Karpas-422 (cell line): ENCODE measurements around the gene SEBOX. TPM values are rescaled to one million over a fixed set of nuclear protein-coding genes. Genes with fewer than 3 reads are reported as not detected.
A peak's percentile ranks its signal among the peaks of the same experiment; 100 is the strongest.

Experiments
- DNase-seq: peaks from one replicate; pipeline ENCODE4 v3.0.0-alpha.2; 2015
- H2AFZ ChIP-seq: fragments of 200-600 bp; sonication (generic); 2 replicates; pipeline ENCODE4 v1.6.1; 2014; ENCODE audit warnings: antibody characterized with exemption, low read length, mixed read lengths
- H3K27ac ChIP-seq: fragments of 200-600 bp; sonication (generic); 2 replicates; pipeline ENCODE4 v1.5.1; 2014; ENCODE audit warnings: mild to moderate bottlenecking, low read length, moderate library complexity
- H3K27me3 ChIP-seq: fragments of 200-600 bp; sonication (generic); 2 replicates; pipeline ENCODE4 v1.6.1; 2014; ENCODE audit warnings: low read length, mixed read lengths
- H3K36me3 ChIP-seq: fragments of 200-600 bp; sonication (generic); 2 replicates; pipeline ENCODE4 v1.6.1; 2014; ENCODE audit warnings: low read length, mixed read lengths; ENCODE audit not compliant: insufficient read depth
- H3K4me1 ChIP-seq: fragments of 200-600 bp; sonication (generic); 2 replicates; pipeline ENCODE4 v1.6.1; 2014; ENCODE audit warnings: mild to moderate bottlenecking, low read length, mixed read lengths
- H3K4me2 ChIP-seq: fragments of 200-600 bp; sonication (generic); 2 replicates; pipeline ENCODE4 v1.6.1; 2014; ENCODE audit warnings: low read length, low read depth, mild to moderate bottlenecking; ENCODE audit not compliant: poor library complexity, severe bottlenecking
- H3K4me3 ChIP-seq: fragments of 200-600 bp; sonication (generic); 2 replicates; pipeline ENCODE4 v1.5.1; 2014; ENCODE audit warnings: mild to moderate bottlenecking, antibody characterized with exemption, low read length, mixed read lengths
- H3K79me2 ChIP-seq: fragments of 200-600 bp; sonication (generic); 2 replicates; pipeline ENCODE4 v1.6.1; 2014; ENCODE audit warnings: mild to moderate bottlenecking, low read length, mixed read lengths
- H3K9ac ChIP-seq: fragments of 200-600 bp; sonication (generic); 2 replicates; pipeline ENCODE4 v1.6.0; 2014; ENCODE audit warnings: low read length
- H3K9me2 ChIP-seq: fragments of 200-600 bp; sonication (generic), shearing (Covaris generic); replicated peaks from 2 replicates; pipeline ENCODE4 v1.6.0; 2014; ENCODE audit warnings: mild to moderate bottlenecking, low read length, moderate library complexity; ENCODE audit not compliant: insufficient read depth
- H3K9me3 ChIP-seq: fragments of 300-700, 200-600 bp; sonication (generic); 2 replicates; pipeline ENCODE4 v1.6.1; 2014; ENCODE audit warnings: low read length, mixed read lengths
- H4K20me1 ChIP-seq: fragments of 200-600 bp; sonication (generic); 2 replicates; pipeline ENCODE4 v1.6.1; 2014; ENCODE audit warnings: mild to moderate bottlenecking, antibody characterized with exemption, low read length, low read depth; ENCODE audit not compliant: insufficient read depth
- total RNA-seq: library from RNA; depleted of rRNA; stranded (reverse); fragments of >200 nt; shearing (Covaris generic); gene quantifications from 2 replicates; pipeline ENCODE4 v1.2.3, GENCODE V29; 2014; ENCODE audit warnings: low replicate concordance

Gene SEBOX
- total RNA-seq, 1 experiment from 2014 or later: not detected

GRCh38 chr17:28368915-28369683 lies 4.1 kb upstream of the SEBOX start:
- Histone ChIP-seq H3K4me3 (no peak overlapping the region), H3K27ac (no peak overlapping the region), H3K9me3 (no peaks in the 10 kb centered on the region), H3K4me1 (peaks cover 17% of the 10 kb centered on the region), H4K20me1 (peaks cover 14% of the 10 kb centered on the region), H3K9me2 (no peaks in the 10 kb centered on the region), H3K36me3 (no peaks in the 10 kb centered on the region), H3K79me2 (peaks cover 24% of the 10 kb centered on the region), H3K9ac (no peak overlapping the region), H2AFZ (no peak overlapping the region), H3K27me3 (no peaks in the 10 kb centered on the region), H3K4me2 (no peak overlapping the region)
- DNase-seq: no peak

DNA sequence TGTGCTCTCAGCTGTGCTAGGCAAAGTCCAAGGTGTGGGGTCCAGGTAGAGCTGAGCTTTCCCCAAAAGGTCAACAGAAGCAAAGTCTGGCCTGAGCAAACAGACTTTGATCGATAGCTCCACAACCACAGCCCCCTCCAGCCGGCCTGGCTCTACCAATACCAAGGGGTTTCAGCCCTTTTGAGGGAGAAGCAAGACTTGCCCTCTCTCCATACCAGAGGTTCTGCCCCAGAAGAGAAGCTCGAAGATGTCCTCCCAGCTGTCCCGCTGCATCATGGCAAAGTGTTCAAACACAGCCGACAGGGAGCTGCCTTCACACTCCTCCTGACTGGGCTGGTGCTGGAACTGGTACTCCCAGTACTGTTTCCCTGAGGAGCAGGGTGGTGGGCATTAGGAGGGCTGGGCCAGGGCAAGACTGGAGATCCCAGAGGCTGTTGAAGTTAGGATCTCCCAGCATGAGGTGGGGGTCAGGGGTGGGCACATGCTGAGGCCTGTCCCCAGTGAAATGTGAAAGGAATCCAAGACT lies 3.4 kb upstream of the SEBOX start:
- no peak overlapping the region for H3K9ac ChIP-seq
- H4K20me1 ChIP-seq: peaks cover 10% of the 10 kb centered on the region
- no peaks in the 10 kb centered on the region for H3K9me2 ChIP-seq
- no peak overlapping the region for H3K4me3 ChIP-seq
- peaks cover 13% of the 10 kb centered on the region for H3K4me1 ChIP-seq
- H3K4me2 ChIP-seq: no peak overlapping the region
- H3K36me3 ChIP-seq: no peaks in the 10 kb centered on the region; the same call in 1 of the 2 replicates
- no peaks in the 10 kb centered on the region for H3K27me3 ChIP-seq
- peaks cover 17% of the 10 kb centered on the region for H3K79me2 ChIP-seq
- DNase-seq: no peak
- H3K9me3 ChIP-seq: no peaks in the 10 kb centered on the region
- H3K27ac ChIP-seq: no peak overlapping the region
- no peak overlapping the region for H2AFZ ChIP-seq

DNA sequence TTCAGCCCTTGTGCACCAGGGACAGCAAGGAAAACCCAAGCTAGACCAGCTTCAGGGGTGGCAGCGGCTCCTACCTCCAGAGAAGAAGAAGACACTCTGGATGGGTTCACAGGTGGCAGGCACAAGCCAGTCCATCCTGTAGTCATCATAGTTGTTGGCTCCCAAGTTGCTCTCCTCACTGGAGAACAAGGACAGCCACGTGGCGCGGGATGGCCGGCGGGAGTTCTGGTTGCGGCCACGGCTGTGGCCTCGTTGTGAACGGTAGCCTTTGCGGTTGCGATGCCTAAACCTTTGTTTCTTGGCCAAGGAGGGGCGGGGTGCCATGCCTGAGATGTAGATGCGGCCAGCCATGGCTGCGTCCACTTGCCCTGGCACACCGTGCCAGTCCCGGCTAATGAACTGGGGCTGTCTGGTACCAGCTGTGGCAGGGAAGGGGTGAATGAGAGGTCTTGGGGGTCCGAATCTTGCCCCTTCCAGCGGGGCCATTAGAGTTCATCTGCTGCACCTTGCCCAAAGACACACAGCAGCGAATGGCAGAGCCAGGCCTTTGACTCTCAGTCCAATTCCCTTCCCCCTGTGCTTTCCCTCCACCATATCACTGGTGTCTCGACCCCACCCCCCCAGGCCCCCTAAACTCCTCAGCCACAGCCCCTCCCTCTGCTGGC lies 2.8 kb upstream of the SEBOX start:
- H3K79me2 ChIP-seq: peaks cover 11% of the 10 kb centered on the region
- H3K9ac ChIP-seq: no peak overlapping the region
- H3K9me3 ChIP-seq: no peaks in the 10 kb centered on the region
- H3K9me2 ChIP-seq: no peaks in the 10 kb centered on the region
- peaks cover 8% of the 10 kb centered on the region for H3K4me1 ChIP-seq
- no peak overlapping the region for H2AFZ ChIP-seq
- H3K36me3 ChIP-seq: no peaks in the 10 kb centered on the region; the same call in 1 of the 2 replicates
- H3K4me2 ChIP-seq: no peak overlapping the region
- H3K27ac ChIP-seq: no peak overlapping the region
- peaks cover 4% of the 10 kb centered on the region for H4K20me1 ChIP-seq
- DNase-seq: no peak
- H3K4me3 ChIP-seq: no peak overlapping the region
- no peaks in the 10 kb centered on the region for H3K27me3 ChIP-seq

GRCh38 chr17:28366605-28367004 lies 1.6 kb upstream of the SEBOX start:
- Histone ChIP-seq H2AFZ (no peak overlapping the region), H4K20me1 (no peaks in the 10 kb centered on the region), H3K79me2 (no peaks in the 10 kb centered on the region), H3K27me3 (no peaks in the 10 kb centered on the region), H3K27ac (no peak overlapping the region), H3K4me3 (no peak overlapping the region), H3K9me2 (no peaks in the 10 kb centered on the region), H3K9ac (no peak overlapping the region), H3K36me3 (peaks cover 4% of the 10 kb centered on the region), H3K4me2 (no peak overlapping the region), H3K4me1 (peaks cover 8% of the 10 kb centered on the region), H3K9me3 (no peaks in the 10 kb centered on the region)
- peak; percentile 62 for DNase-seq

GRCh38 chr17:28365487-28365886 lies 488 bp upstream of the SEBOX start:
- Histone ChIP-seq H3K9me3 (no peaks in the 10 kb centered on the region), H2AFZ (no peak overlapping the region)

GRCh38 chr17:28363776-28364650 lies 986 bp downstream of the SEBOX start:
- no peaks in the 10 kb centered on the region for H4K20me1 ChIP-seq
- peaks cover 21% of the 10 kb centered on the region for H3K36me3 ChIP-seq
- peaks cover 5% of the 10 kb centered on the region for H3K79me2 ChIP-seq
- no peaks in the 10 kb centered on the region for H3K9me2 ChIP-seq
- H3K4me1 ChIP-seq: peaks cover 1% of the 10 kb centered on the region
- no peak overlapping the region for H3K27ac ChIP-seq
- no peak for DNase-seq
- no peaks in the 10 kb centered on the region for H3K27me3 ChIP-seq
- no peaks in the 10 kb centered on the region for H3K9me3 ChIP-seq
- H2AFZ ChIP-seq: no peak overlapping the region
- H3K9ac ChIP-seq: no peak overlapping the region
- no peak overlapping the region for H3K4me2 ChIP-seq
- H3K4me3 ChIP-seq: no peak overlapping the region

More at GRCh38 chr17:28365487-28365886, 488 bp upstream of the SEBOX start:
- H3K4me1 ChIP-seq: peaks cover under 1% of the 10 kb centered on the region; the same call in 1 of the 2 replicates
- no peak overlapping the region for H3K27ac ChIP-seq
- H3K79me2 ChIP-seq: no peaks in the 10 kb centered on the region
- no peaks in the 10 kb centered on the region for H3K9me2 ChIP-seq
- no peak for DNase-seq
- no peaks in the 10 kb centered on the region for H3K27me3 ChIP-seq
- no peak overlapping the region for H3K4me2 ChIP-seq
- H4K20me1 ChIP-seq: no peaks in the 10 kb centered on the region
- H3K9ac ChIP-seq: no peak overlapping the region
- peaks cover 12% of the 10 kb centered on the region for H3K36me3 ChIP-seq
- no peak overlapping the region for H3K4me3 ChIP-seq

DNA sequence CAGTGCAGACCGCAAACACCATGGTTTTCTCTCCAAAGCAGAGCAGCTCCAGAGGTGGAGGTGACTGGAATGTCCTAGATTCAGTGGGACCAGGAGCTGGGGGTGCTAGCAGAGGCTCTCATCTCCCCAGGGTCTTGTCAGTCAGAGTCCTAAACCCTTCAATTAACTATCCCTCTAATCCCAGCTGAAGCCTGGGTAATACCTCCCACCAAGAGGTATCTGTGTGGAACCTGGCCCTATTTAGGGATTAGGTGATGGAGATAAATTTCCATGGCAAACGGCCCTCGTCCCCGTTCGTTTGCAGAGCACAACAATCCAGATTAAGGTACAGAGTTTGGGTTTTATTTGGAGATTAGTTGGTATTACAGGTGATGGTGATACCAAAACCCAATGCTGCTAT lies 1.8 kb downstream of the SEBOX start:
- no peaks in the 10 kb centered on the region for H3K27me3 ChIP-seq
- H3K79me2 ChIP-seq: peaks cover 14% of the 10 kb centered on the region
- H3K9me2 ChIP-seq: no peaks in the 10 kb centered on the region
- no peak overlapping the region for H3K4me2 ChIP-seq
- H2AFZ ChIP-seq: no peak overlapping the region
- H3K27ac ChIP-seq: no peak overlapping the region
- no peaks in the 10 kb centered on the region for H4K20me1 ChIP-seq
- H3K9me3 ChIP-seq: no peaks in the 10 kb centered on the region
- H3K4me1 ChIP-seq: peaks cover 9% of the 10 kb centered on the region
- no peak for DNase-seq
- H3K9ac ChIP-seq: no peak overlapping the region
- H3K4me3 ChIP-seq: no peak overlapping the region
- peaks cover 21% of the 10 kb centered on the region for H3K36me3 ChIP-seq

DNA sequence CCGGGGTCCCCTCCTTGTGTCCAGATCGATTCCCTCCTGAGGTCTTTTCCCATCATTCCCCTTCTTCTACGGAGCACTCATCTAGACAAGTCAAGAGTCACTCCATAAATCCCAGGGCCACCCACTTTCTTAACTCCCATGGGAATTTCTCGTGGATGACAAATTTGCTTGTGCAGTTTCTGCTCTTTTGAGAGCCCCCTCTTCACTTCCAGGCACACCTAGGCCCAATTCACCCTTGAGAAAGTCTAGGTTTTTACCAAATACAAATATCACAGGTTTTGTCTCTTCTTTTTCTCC lies 7.2 kb downstream of the SEBOX start:
- H3K4me3 ChIP-seq: peak overlapping the region; percentile 89

More for the DNA sequence above, 7.2 kb downstream of the SEBOX start:
- peaks cover 27% of the 10 kb centered on the region for H3K4me1 ChIP-seq
- H3K79me2 ChIP-seq: peaks cover 46% of the 10 kb centered on the region
- no peaks in the 10 kb centered on the region; the same call in 1 of the 2 replicates for H4K20me1 ChIP-seq
- H3K9me3 ChIP-seq: no peaks in the 10 kb centered on the region
- DNase-seq: peak; percentile 71
- no peak overlapping the region for H3K27ac ChIP-seq
- H3K27me3 ChIP-seq: no peaks in the 10 kb centered on the region
- no peaks in the 10 kb centered on the region for H3K9me2 ChIP-seq
- H3K4me2 ChIP-seq: peak overlapping the region; percentile 92
- no peak overlapping the region for H2AFZ ChIP-seq
- H3K36me3 ChIP-seq: peaks cover 41% of the 10 kb centered on the region; the same call in 1 of the 2 replicates
- H3K9ac ChIP-seq: peak overlapping the region; percentile 87
